Breast epithelium (tissue), 3 donors: ENCODE measurements around the gene GLYATL1B.
"Not testable (repeated sequence)": the region's sequence is repeated elsewhere in the genome, so short reads cannot be mapped to it uniquely, and the experiment has no call there.

Source experiments
- CTCF ChIP-seq, 3 donors: fragments of 450-650 bp; IDR thresholded peaks; one replicate each; pipeline ENCODE4 v1.5.1; 2016 to 2017; ENCODE audit warnings: antibody characterized with exemption in 3 of 3, mild to moderate bottlenecking in 3 of 3, moderate library complexity in 3 of 3
- POLR2A ChIP-seq: fragments of 450-650 bp; IDR thresholded peaks from one replicate; pipeline ENCODE4 v1.6.1; 2016; ENCODE audit warnings: antibody characterized with exemption, mild to moderate bottlenecking, moderate library complexity
- POLR2AphosphoS5 ChIP-seq, 3 donors: sonication (generic); formaldehyde crosslinking; IDR thresholded peaks; one replicate each; pipeline ENCODE4 v1.6.1; 2017; ENCODE audit warnings: antibody characterized with exemption in 3 of 3

GRCh38 chr11:59097938-59098337, 11.8 kb downstream of the GLYATL1B start:
- TF ChIP-seq CTCF (IDR thresholded peaks at IDR 0.05); POLR2A; POLR2AphosphoS5 (IDR thresholded peaks at IDR 0.05): not testable (repeated sequence)
